DOHH2 (cell line): ENCODE results near the gene METTL1.

ENCODE experiments used
- H3F3A ChIP-seq: fragments of 200-600 bp; sonication (generic), shearing (Covaris generic); 2 replicates; pipeline ENCODE4 v1.6.0; 2016; ENCODE audit warnings: antibody characterized with exemption, mild to moderate bottlenecking; ENCODE audit not compliant: control insufficient read depth, insufficient read depth
- H3K27ac ChIP-seq: fragments of 200-600 bp; sonication (generic); 2 replicates; pipeline ENCODE4 v1.5.1; 2014; ENCODE audit warnings: low read depth, mild to moderate bottlenecking, low read length, moderate library complexity
- H3K27me3 ChIP-seq: fragments of 200-600 bp; sonication (generic); 2 replicates; pipeline ENCODE4 v1.6.1; 2014; ENCODE audit warnings: mild to moderate bottlenecking, low read length, mixed read lengths; ENCODE audit not compliant: control insufficient read depth
- H3K36me3 ChIP-seq: fragments of 200-600 bp; sonication (generic); 2 replicates; pipeline ENCODE4 v1.6.1; 2014; ENCODE audit warnings: mild to moderate bottlenecking, low read length, moderate library complexity, mixed read lengths; ENCODE audit not compliant: control insufficient read depth
- H3K4me1 ChIP-seq: fragments of 200-600 bp; sonication (generic); 2 replicates; pipeline ENCODE4 v1.6.1; 2014; ENCODE audit warnings: mild to moderate bottlenecking, low read length, mixed read lengths; ENCODE audit not compliant: control insufficient read depth
- H3K4me2 ChIP-seq: fragments of 200-600 bp; sonication (generic); 2 replicates; pipeline ENCODE4 v1.6.0; 2014; ENCODE audit warnings: mild to moderate bottlenecking, low read length, moderate library complexity
- H3K4me3 ChIP-seq: fragments of 200-600 bp; sonication (generic); 2 replicates; pipeline ENCODE4 v1.5.1; 2014; ENCODE audit warnings: mild to moderate bottlenecking, low read length, mixed read lengths
- H3K79me2 ChIP-seq: fragments of 200-600 bp; sonication (generic); 2 replicates; pipeline ENCODE4 v1.6.1; 2014; ENCODE audit warnings: mild to moderate bottlenecking, low read length, mixed read lengths; ENCODE audit not compliant: control insufficient read depth
- H3K9me2 ChIP-seq: fragments of 200-600 bp; sonication (generic); replicated peaks from 2 replicates; pipeline ENCODE4 v1.6.1; 2014; ENCODE audit warnings: mild to moderate bottlenecking, low read length, mixed read lengths; ENCODE audit not compliant: control insufficient read depth
- H3K9me3 ChIP-seq: fragments of 200-600 bp; sonication (generic); 2 replicates; pipeline ENCODE4 v1.6.1; 2014; ENCODE audit warnings: antibody characterized with exemption, low read length, mixed read lengths; ENCODE audit not compliant: control insufficient read depth, insufficient read depth
- H4K20me1 ChIP-seq: fragments of 200-600 bp; sonication (generic); 2 replicates; pipeline ENCODE4 v1.6.0; 2014; ENCODE audit warnings: low read depth, mild to moderate bottlenecking, antibody characterized with exemption, low read length, moderate library complexity; ENCODE audit not compliant: control insufficient read depth, insufficient read depth
- EZH2phosphoT487 ChIP-seq: fragments of 200-600 bp; sonication (generic); IDR thresholded peaks from 2 replicates; pipeline ENCODE4 v1.6.1; 2017; ENCODE audit warnings: borderline replicate concordance, mild to moderate bottlenecking, antibody characterized with exemption, low read length, moderate library complexity, mixed read lengths
- TF ChIP-seq, protein P1 (sequence below): fragments of 200-600 bp; sonication (generic); IDR thresholded peaks from one replicate; pipeline ENCODE4 v1.5.1; 2014; ENCODE audit warnings: antibody characterized with exemption, mild to moderate bottlenecking, low read depth, low read length; ENCODE audit not compliant: poor library complexity, severe bottlenecking

METTL1 gene

DNA sequence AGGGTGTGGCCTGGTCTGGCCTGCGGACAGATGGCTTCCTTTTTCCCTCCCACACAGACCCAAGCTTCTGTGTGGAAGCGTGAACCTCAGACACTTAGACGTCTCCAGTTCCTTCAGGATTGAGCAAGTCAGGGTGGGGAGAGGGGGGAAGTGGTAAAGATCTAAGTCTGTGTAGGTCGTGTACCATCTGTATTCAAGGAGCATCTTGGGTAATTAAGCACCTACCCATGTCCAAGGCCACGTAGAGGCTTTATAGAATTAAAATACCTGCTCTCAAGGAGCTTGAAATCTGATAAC is 44.9 kb upstream of the METTL1 start:
- no peak overlapping the region for H3K4me2 ChIP-seq
- H3K27ac ChIP-seq = no peak overlapping the region
- no peaks in the 10 kb centered on the region for H3K27me3 ChIP-seq
- H3K4me3 ChIP-seq = no peak overlapping the region
- no peaks in the 10 kb centered on the region for H3K4me1 ChIP-seq
- no peaks in the 10 kb centered on the region for H3K9me2 ChIP-seq
- H3K79me2 ChIP-seq = no peaks in the 10 kb centered on the region
- H3F3A ChIP-seq = no peaks in the 10 kb centered on the region
- TF ChIP-seq, protein P1, sequence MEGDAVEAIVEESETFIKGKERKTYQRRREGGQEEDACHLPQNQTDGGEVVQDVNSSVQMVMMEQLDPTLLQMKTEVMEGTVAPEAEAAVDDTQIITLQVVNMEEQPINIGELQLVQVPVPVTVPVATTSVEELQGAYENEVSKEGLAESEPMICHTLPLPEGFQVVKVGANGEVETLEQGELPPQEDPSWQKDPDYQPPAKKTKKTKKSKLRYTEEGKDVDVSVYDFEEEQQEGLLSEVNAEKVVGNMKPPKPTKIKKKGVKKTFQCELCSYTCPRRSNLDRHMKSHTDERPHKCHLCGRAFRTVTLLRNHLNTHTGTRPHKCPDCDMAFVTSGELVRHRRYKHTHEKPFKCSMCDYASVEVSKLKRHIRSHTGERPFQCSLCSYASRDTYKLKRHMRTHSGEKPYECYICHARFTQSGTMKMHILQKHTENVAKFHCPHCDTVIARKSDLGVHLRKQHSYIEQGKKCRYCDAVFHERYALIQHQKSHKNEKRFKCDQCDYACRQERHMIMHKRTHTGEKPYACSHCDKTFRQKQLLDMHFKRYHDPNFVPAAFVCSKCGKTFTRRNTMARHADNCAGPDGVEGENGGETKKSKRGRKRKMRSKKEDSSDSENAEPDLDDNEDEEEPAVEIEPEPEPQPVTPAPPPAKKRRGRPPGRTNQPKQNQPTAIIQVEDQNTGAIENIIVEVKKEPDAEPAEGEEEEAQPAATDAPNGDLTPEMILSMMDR = no peak
- no peak for TF ChIP-seq EZH2phosphoT487
- no peaks in the 10 kb centered on the region for H3K9me3 ChIP-seq
- no peaks in the 10 kb centered on the region for H3K36me3 ChIP-seq
- H4K20me1 ChIP-seq = no peaks in the 10 kb centered on the region

DNA sequence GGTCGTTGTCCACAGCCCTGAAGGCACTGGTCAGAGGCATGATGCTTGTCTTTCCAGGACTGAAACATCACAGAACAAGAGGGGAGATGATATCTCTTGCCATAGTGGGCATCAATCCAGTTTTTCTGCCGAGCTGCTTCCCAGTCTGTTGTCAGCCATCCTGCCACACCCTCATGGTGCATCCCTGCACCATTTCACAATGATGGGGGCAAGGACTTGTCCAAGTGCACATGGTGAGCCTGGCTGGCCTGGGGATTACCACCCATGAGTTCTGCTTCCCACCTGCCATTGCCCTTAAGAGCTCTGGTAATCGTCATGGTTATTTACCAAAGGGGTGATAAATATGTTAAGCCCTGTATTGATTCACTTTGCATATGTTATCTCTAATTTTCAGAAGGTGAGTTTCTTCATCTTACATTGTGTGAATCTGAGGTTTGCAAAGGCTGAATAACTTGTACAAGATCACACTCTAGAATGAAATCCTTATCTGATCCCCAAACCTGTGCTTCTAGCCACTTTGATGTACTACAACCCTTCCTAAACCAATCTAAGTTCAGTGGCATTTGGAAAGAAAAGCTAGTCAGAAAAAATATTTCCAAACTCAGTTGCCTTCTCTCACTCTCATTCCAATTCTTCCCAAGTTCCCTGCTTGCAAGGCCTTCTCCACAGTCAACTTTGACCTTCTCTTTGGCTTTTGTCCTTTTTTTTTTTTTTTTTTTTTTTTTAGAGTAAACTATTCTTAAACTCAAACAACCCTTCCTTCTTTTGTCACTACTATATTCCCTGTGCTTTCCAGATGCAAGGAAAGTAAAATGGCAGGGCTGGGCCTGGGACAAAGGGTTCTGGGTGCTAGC is 44.3 kb upstream of the METTL1 start:
- H3K4me2 ChIP-seq = no peak overlapping the region
- H3F3A ChIP-seq = no peaks in the 10 kb centered on the region
- no peaks in the 10 kb centered on the region for H3K4me1 ChIP-seq
- H4K20me1 ChIP-seq = no peaks in the 10 kb centered on the region
- H3K27ac ChIP-seq = no peak overlapping the region
- H3K27me3 ChIP-seq = no peaks in the 10 kb centered on the region
- no peaks in the 10 kb centered on the region for H3K36me3 ChIP-seq
- TF ChIP-seq, protein P1 = no peak
- TF ChIP-seq EZH2phosphoT487 = no peak
- no peaks in the 10 kb centered on the region for H3K79me2 ChIP-seq
- H3K9me3 ChIP-seq = no peaks in the 10 kb centered on the region
- no peak overlapping the region for H3K4me3 ChIP-seq
- no peaks in the 10 kb centered on the region for H3K9me2 ChIP-seq

DNA sequence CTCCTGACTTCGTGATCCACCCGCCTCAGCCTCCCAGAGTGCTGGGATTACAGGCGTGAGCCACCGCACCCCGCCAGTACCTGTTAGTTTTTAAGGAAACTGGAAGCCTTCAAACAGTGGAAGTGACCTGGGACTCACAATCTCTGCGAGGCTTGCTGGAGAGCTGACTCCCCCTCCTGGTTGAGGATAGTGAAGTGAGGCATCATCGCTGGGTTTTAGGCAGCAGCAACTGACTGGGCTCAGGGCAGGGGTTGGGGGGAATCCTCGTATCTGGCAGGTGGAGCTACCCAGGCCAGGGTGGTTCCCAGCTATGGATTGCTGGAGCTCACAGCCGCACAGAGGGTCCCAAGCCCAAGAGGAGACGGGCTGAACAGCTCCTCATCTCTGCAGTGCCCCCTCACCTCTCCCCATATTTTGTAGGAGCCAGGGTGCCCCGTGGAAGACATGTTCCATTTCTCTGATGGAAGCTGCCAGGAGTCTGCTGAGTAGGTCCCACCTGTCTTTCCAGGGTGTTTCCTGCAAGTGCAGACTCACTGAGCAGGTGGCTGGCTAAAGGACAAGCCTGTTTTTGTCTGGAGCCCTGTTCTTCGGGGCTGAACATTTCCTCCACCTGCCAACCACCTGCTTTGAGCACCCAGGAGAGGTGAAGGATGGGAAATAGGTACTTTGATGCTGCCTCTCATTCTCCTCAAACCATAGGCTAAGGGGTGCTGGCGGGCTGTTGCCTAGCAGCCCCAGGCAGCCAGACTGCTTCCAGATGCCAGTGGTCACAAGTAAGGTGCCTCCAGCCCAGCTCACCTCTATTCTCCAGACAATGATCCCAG is 43.5 kb upstream of the METTL1 start:
- Histone ChIP-seq H3K4me1 (no peaks in the 10 kb centered on the region), H3K4me3 (no peak overlapping the region), H3K79me2 (no peaks in the 10 kb centered on the region), H3K9me2 (no peaks in the 10 kb centered on the region), H4K20me1 (no peaks in the 10 kb centered on the region), H3K9me3 (no peaks in the 10 kb centered on the region), H3K27ac (no peak overlapping the region), H3K27me3 (no peaks in the 10 kb centered on the region), H3F3A (no peaks in the 10 kb centered on the region), H3K4me2 (no peak overlapping the region), H3K36me3 (no peaks in the 10 kb centered on the region)
- no peak for TF ChIP-seq EZH2phosphoT487
- TF ChIP-seq, protein P1 = no peak
